HCT116 (cell line): ENCODE measurements around the gene ACTR6. TPM values are rescaled to one million over a fixed set of nuclear protein-coding genes. Genes with fewer than 3 reads are reported as not detected.

Source experiments
- ATAC-seq: fragments of 200-7000 bp; cut with Tn5 transposase; 2 replicates; pipeline ENCODE4 v1.9.1; 2020; ENCODE audit warnings: mild to moderate bottlenecking, moderate library complexity
- BruUV-seq: library from RNA; stranded (reverse); fragments of 400-500 nt; replicated peaks from 2 replicates; lab custom pipeline; 2021; lab: Mats Ljungman, UMichigan
- CTCF ChIA-PET: fragments of 300-600 bp; sonication (Branson Sonifier 250); formaldehyde crosslinking; loops from one replicate; lab custom pipeline; 2021; ENCODE audit warnings: antibody characterized with exemption; lab: Charles Lee
- POLR2A ChIA-PET: fragments of 300-600, 350-600 bp; sonication (Branson Sonifier 250); formaldehyde crosslinking; loops from one replicate; lab custom pipeline; 2021; ENCODE audit warnings: antibody characterized with exemption; lab: Charles Lee
- RAD21 ChIA-PET, 2 experiments: fragments of 300-600 bp; sonication (Branson Sonifier 250); formaldehyde crosslinking; loops; one replicate each; lab custom pipeline; 2023; ENCODE audit warnings: low total read pairs in 2 of 2; ENCODE audit not compliant: uncharacterized antibody in 2 of 2, unreplicated experiment in 2 of 2, low non-redundant PET in 1 of 2; lab: Charles Lee
- DNase-seq: peaks from one replicate; pipeline ENCODE4 v3.0.0-alpha.2; 2010; ENCODE audit warnings: low read depth, low spot score
- H2AFZ ChIP-seq: fragments of 200-600 bp; shearing (Covaris generic), sonication (generic); 2 replicates; pipeline ENCODE4 v1.6.1; 2017; ENCODE audit warnings: low read depth, mixed run types, mixed read lengths, antibody characterized with exemption, low read length; ENCODE audit not compliant: poor library complexity, severe bottlenecking
- H3K27ac ChIP-seq: 2 replicates; pipeline ENCODE4 v1.5.1; 2012; ENCODE audit warnings: low read depth, low read length
- H3K27me3 ChIP-seq: fragments of 200-600 bp; sonication (generic); 2 replicates; pipeline ENCODE4 v1.6.1; 2016; ENCODE audit warnings: mixed run types, low read length, mixed read lengths; ENCODE audit not compliant: insufficient read depth
- H3K36me3 ChIP-seq, 2 experiments: fragments of 200-500 bp in 1 of 2; fragments of 200-600 bp in 1 of 2; sonication (Bioruptor generic) in 1 of 2; sonication (generic) in 1 of 2; 2 replicates each; pipeline versions ENCODE4 v1.5.1 to v1.6.1; 2014 to 2016; ENCODE audit warnings: low read length in 2 of 2, inconsistent platforms in 1 of 2, mixed read lengths in 1 of 2, mixed run types in 1 of 2; ENCODE audit not compliant: insufficient read depth in 2 of 2, control insufficient read depth in 1 of 2
- H3K4me1 ChIP-seq, 2 experiments: fragments of 200-600 bp in 1 of 2; sonication (generic) in 1 of 2; 2 replicates each; pipeline versions ENCODE4 v1.5.1 to v1.6.1; 2012 to 2017; ENCODE audit warnings: low read length in 2 of 2, inconsistent platforms in 1 of 2, mild to moderate bottlenecking in 1 of 2, mixed read lengths in 1 of 2, mixed run types in 1 of 2, moderate library complexity in 1 of 2; ENCODE audit not compliant: insufficient read depth in 2 of 2, control insufficient read depth in 1 of 2
- H3K4me2 ChIP-seq: fragments of 200-600 bp; sonication (generic); 2 replicates; pipeline ENCODE4 v1.6.1; 2017; ENCODE audit warnings: mixed run types, low read length, mixed read lengths
- H3K4me3 ChIP-seq, 2 experiments: fragments of 200-600 bp in 1 of 2; sonication (generic) in 1 of 2; replicated peaks in 1 of 2; 2 replicates each; pipeline ENCODE4 v1.5.1; 2011 to 2016; ENCODE audit warnings: low read length in 2 of 2, control low read depth in 1 of 2, low read depth in 1 of 2, mild to moderate bottlenecking in 1 of 2, mixed read lengths in 1 of 2, mixed run types in 1 of 2
- H3K79me2 ChIP-seq: fragments of 200-600 bp; sonication (generic); 2 replicates; pipeline ENCODE4 v1.6.1; 2017; ENCODE audit warnings: mild to moderate bottlenecking, mixed run types, low read length, moderate library complexity, mixed read lengths; ENCODE audit not compliant: insufficient read depth
- H3K9ac ChIP-seq: fragments of 200-600 bp; sonication (generic); 2 replicates; pipeline ENCODE4 v1.6.1; 2016; ENCODE audit warnings: low read length, mixed read lengths
- H3K9me2 ChIP-seq: fragments of 200-600 bp; sonication (generic), shearing (Covaris generic); 2 replicates; pipeline ENCODE4 v1.6.1; 2017; ENCODE audit warnings: mixed run types, mild to moderate bottlenecking, moderate library complexity; ENCODE audit not compliant: insufficient read depth
- H3K9me3 ChIP-seq, 2 experiments: fragments of 200-500 bp in 1 of 2; fragments of 200-600 bp in 1 of 2; sonication (Bioruptor generic) in 1 of 2; sonication (generic) in 1 of 2; 2 replicates each; pipeline ENCODE4 v1.6.1; 2014 to 2017; ENCODE audit warnings: low read length in 2 of 2, mixed read lengths in 2 of 2, inconsistent platforms in 1 of 2, low read depth in 1 of 2, mild to moderate bottlenecking in 1 of 2, mixed run types in 1 of 2, moderate library complexity in 1 of 2; ENCODE audit not compliant: control insufficient read depth in 1 of 2, insufficient read depth in 1 of 2
- H4K20me1 ChIP-seq: fragments of 200-600 bp; sonication (generic), shearing (Covaris generic); 2 replicates; pipeline ENCODE4 v1.6.1; 2017; ENCODE audit warnings: mixed run types, mild to moderate bottlenecking, moderate library complexity; ENCODE audit not compliant: insufficient read depth
- ATF3 ChIP-seq: IDR thresholded peaks from 2 replicates; pipeline ENCODE4 v1.6.1; 2012
- CEBPB ChIP-seq: IDR thresholded peaks from 2 replicates; pipeline ENCODE4 v1.6.1; 2012; ENCODE audit warnings: low read depth
- EGR1 ChIP-seq: IDR thresholded peaks from 2 replicates; pipeline ENCODE4 v1.6.1; 2012; ENCODE audit warnings: low read depth
- ELF1 ChIP-seq: IDR thresholded peaks from 2 replicates; pipeline ENCODE4 v1.6.1; 2012; ENCODE audit warnings: low read depth, borderline replicate concordance
- EZH2 ChIP-seq: fragments of 200-600 bp; sonication (generic); IDR thresholded peaks from 2 replicates; pipeline ENCODE4 v1.6.1; 2017; ENCODE audit warnings: antibody characterized with exemption, mixed run types
- JUND ChIP-seq: IDR thresholded peaks from 2 replicates; pipeline ENCODE4 v1.6.1; 2012
- POLR2AphosphoS5 ChIP-seq: IDR thresholded peaks from 2 replicates; pipeline ENCODE4 v1.6.1; 2011; ENCODE audit warnings: mild to moderate bottlenecking, low read depth, low read length, moderate library complexity
- RAD21 ChIP-seq: IDR thresholded peaks from 2 replicates; pipeline ENCODE4 v1.6.1; 2012; ENCODE audit warnings: low read depth, mild to moderate bottlenecking
- SIN3A ChIP-seq: IDR thresholded peaks from 2 replicates; pipeline ENCODE4 v1.6.1; 2012; ENCODE audit warnings: low read depth
- SP1 ChIP-seq: IDR thresholded peaks from 2 replicates; pipeline ENCODE4 v1.6.1; 2012; ENCODE audit warnings: low read depth
- SRF ChIP-seq: IDR thresholded peaks from 2 replicates; pipeline ENCODE4 v1.6.1; 2012; ENCODE audit warnings: low read depth
- TCF7L2 ChIP-seq: IDR thresholded peaks from 2 replicates; pipeline ENCODE4 v1.7.0; 2011; ENCODE audit warnings: borderline replicate concordance, inconsistent platforms; ENCODE audit not compliant: insufficient read depth, insufficient read length; ENCODE audit errors: extremely low read depth
- YY1 ChIP-seq: IDR thresholded peaks from 2 replicates; pipeline ENCODE4 v1.6.1; 2011; ENCODE audit warnings: low read length, low read depth, moderate library complexity, mild to moderate bottlenecking; ENCODE audit not compliant: insufficient replicate concordance; ENCODE audit errors: extremely low read depth
- ZBTB33 ChIP-seq: IDR thresholded peaks from 2 replicates; pipeline ENCODE4 v1.6.1; 2011; ENCODE audit warnings: mild to moderate bottlenecking, low read length, moderate library complexity; ENCODE audit not compliant: insufficient replicate concordance; ENCODE audit errors: extremely low read depth
- ZFX ChIP-seq: fragments of 450-650 bp; IDR thresholded peaks from 2 replicates; pipeline ENCODE4 v1.6.1; 2017
- ZNF274 ChIP-seq: fragments of 200-500 bp; sonication (Bioruptor generic); IDR thresholded peaks from 2 replicates; pipeline ENCODE4 v1.6.1; 2014; ENCODE audit warnings: mild to moderate bottlenecking, low read depth, low read length, inconsistent platforms
- intact Hi-C: fragments of 100-400 bp; cut with micrococcal nuclease; formaldehyde crosslinking; loops from 2 replicates; pipeline ENCODE4 v1.10.0; 2022
- total RNA-seq: library from RNA; stranded (reverse); gene quantifications from one replicate; pipeline ENCODE4 v1.2.1, GENCODE V29; 2021; ENCODE audit not compliant: unreplicated experiment
- TF ChIP-seq, protein P1 (sequence below): IDR thresholded peaks from 2 replicates; pipeline ENCODE4 v1.6.1; 2012
- TF ChIP-seq, protein P2 (sequence below), 3 experiments: fragments of 200-600 bp in 1 of 3; sonication (generic) in 1 of 3; IDR thresholded peaks in 2 of 3; conservative IDR thresholded peaks in 1 of 3; 2 replicates each; pipeline ENCODE4 v1.5.1; 2012 to 2017; ENCODE audit warnings: low read depth in 2 of 3, low read length in 2 of 3, antibody characterized with exemption in 1 of 3, borderline replicate concordance in 1 of 3, control low read depth in 1 of 3, mild to moderate bottlenecking in 1 of 3, mixed read lengths in 1 of 3, mixed run types in 1 of 3, moderate library complexity in 1 of 3; ENCODE audit not compliant: insufficient read depth in 1 of 3

The ACTR6 gene
- total RNA-seq, 1 experiment from 2014 or later = 40.4 TPM

GRCh38 chr12:100169345-100169744, 31.3 kb upstream of the ACTR6 start (continued):
- TF ChIP-seq YY1 = no peak
- no peak for TF ChIP-seq SRF
- no peak for TF ChIP-seq SP1
- no peak for TF ChIP-seq CEBPB
- TF ChIP-seq ATF3 = no peak
- TF ChIP-seq ZFX = no peak
- TF ChIP-seq, protein P1, sequence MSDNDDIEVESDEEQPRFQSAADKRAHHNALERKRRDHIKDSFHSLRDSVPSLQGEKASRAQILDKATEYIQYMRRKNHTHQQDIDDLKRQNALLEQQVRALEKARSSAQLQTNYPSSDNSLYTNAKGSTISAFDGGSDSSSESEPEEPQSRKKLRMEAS = no peak
- TF ChIP-seq TCF7L2 = no peak
- TF ChIP-seq RAD21 = no peak
- no peak for TF ChIP-seq EGR1
- TF ChIP-seq, protein P2, sequence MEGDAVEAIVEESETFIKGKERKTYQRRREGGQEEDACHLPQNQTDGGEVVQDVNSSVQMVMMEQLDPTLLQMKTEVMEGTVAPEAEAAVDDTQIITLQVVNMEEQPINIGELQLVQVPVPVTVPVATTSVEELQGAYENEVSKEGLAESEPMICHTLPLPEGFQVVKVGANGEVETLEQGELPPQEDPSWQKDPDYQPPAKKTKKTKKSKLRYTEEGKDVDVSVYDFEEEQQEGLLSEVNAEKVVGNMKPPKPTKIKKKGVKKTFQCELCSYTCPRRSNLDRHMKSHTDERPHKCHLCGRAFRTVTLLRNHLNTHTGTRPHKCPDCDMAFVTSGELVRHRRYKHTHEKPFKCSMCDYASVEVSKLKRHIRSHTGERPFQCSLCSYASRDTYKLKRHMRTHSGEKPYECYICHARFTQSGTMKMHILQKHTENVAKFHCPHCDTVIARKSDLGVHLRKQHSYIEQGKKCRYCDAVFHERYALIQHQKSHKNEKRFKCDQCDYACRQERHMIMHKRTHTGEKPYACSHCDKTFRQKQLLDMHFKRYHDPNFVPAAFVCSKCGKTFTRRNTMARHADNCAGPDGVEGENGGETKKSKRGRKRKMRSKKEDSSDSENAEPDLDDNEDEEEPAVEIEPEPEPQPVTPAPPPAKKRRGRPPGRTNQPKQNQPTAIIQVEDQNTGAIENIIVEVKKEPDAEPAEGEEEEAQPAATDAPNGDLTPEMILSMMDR (IDR thresholded peaks at IDR 0.05 in 2 of 3, conservative IDR thresholded peaks at IDR 0.05 in 1 of 3; ENCODE audit: borderline replicate concordance in 1 of 3, insufficient read depth in 1 of 3, low read depth in 2 of 3, low read length in 2 of 3) = no peak
- no peak for TF ChIP-seq POLR2AphosphoS5
- TF ChIP-seq JUND = no peak

GRCh38 chr12:100170313-100170858, 30.2 kb upstream of the ACTR6 start:
- ChIA-PET CTCF (no interaction called here), RAD21 (no interaction called here)

More at GRCh38 chr12:100170313-100170858, 30.2 kb upstream of the ACTR6 start:
- Histone ChIP-seq H3K9me2 (no peaks in the 10 kb centered on the region), H3K36me3 (no peaks in the 10 kb centered on the region), H3K9me3 (no peaks in the 10 kb centered on the region), H3K27me3 (no peaks in the 10 kb centered on the region), H3K79me2 (no peaks in the 10 kb centered on the region), H2AFZ (no peak overlapping the region), H3K27ac (no peak overlapping the region), H3K4me1 (no peaks in the 10 kb centered on the region), H3K4me3 (no peak overlapping the region), H3K4me2 (no peak overlapping the region), H3K9ac (no peak overlapping the region), H4K20me1 (no peaks in the 10 kb centered on the region)
- no TSS peak for BruUV-seq
- ATAC-seq (no peak), DNase-seq (no peak)
- POLR2A ChIA-PET = no interaction called here
- no peak for TF ChIP-seq POLR2AphosphoS5
- TF ChIP-seq ZBTB33 = no peak
- TF ChIP-seq ELF1 = no peak
- no peak for TF ChIP-seq EGR1
- TF ChIP-seq ZNF274 = no peak
- TF ChIP-seq, protein P1 = no peak
- TF ChIP-seq RAD21 = no peak
- no peak for TF ChIP-seq SIN3A
- TF ChIP-seq EZH2 = no peak
- intact Hi-C loops = no loop called here
